Muscle layer of duodenum (tissue), 2 donors: Measurements from ENCODE around the gene ANKDD1B.
"Not testable (repeated sequence)": the region's sequence is repeated elsewhere in the genome, so short reads cannot be mapped to it uniquely, and the experiment has no call there.

Source experiments
- H3K27ac ChIP-seq: one replicate; pipeline ENCODE4 v1.7.0; 2013; ENCODE audit warnings: mild to moderate bottlenecking, low read length
- H3K27me3 ChIP-seq: one replicate; pipeline ENCODE4 v1.7.0; 2013; ENCODE audit warnings: low read depth, mild to moderate bottlenecking, control low read depth, low read length
- H3K36me3 ChIP-seq, 2 donors: one replicate each; pipeline ENCODE4 v1.7.0; 2013; ENCODE audit warnings: low read length in 2 of 2, control low read depth in 1 of 2, mild to moderate bottlenecking in 1 of 2; ENCODE audit not compliant: insufficient read depth in 2 of 2, control insufficient read depth in 1 of 2
- H3K4me1 ChIP-seq, 2 donors: one replicate each; pipeline ENCODE4 v1.7.0; 2013; ENCODE audit warnings: low read length in 2 of 2, mild to moderate bottlenecking in 2 of 2, control low read depth in 1 of 2, moderate library complexity in 1 of 2; ENCODE audit not compliant: insufficient read depth in 2 of 2, control insufficient read depth in 1 of 2
- H3K4me3 ChIP-seq, 2 donors: one replicate each; pipeline ENCODE4 v1.7.0; 2013; ENCODE audit warnings: low read length in 2 of 2, low read depth in 1 of 2, mild to moderate bottlenecking in 1 of 2
- H3K9me3 ChIP-seq, 2 donors: one replicate each; pipeline ENCODE4 v1.7.0; 2013; ENCODE audit warnings: low read length in 2 of 2, control low read depth in 1 of 2, mild to moderate bottlenecking in 1 of 2; ENCODE audit not compliant: control insufficient read depth in 1 of 2
- donor health status: healthy.

Gene ANKDD1B

DNA sequence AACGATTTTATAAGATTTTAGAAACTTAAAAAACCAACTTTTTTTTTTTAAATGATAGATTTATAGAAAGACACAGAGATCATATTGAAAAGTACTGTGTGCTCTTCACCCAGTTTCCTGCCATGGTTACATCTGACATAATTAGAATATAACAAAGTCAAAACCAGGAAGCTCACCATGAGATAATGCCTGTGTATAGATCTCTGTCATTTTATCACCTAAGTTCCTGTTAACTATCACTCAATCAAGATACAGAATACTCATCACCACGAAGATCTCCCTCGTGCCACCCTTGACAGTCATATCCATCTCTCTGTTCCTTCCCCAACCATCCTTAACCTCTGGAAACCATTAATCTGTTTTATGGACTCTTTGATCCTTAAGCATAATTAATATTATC, 66.9 kb downstream of the ANKDD1B start:
- Histone ChIP-seq H3K9me3 (no peaks in the 10 kb centered on the region), H3K4me1 (peaks cover 0 to 7% of the 10 kb centered on the region in 2 donors), H3K27ac (no peak overlapping the region), H3K27me3 (no peaks in the 10 kb centered on the region), H3K36me3 (peaks cover 9 to 16% of the 10 kb centered on the region in 2 donors), H3K4me3 (no peak overlapping the region)

DNA sequence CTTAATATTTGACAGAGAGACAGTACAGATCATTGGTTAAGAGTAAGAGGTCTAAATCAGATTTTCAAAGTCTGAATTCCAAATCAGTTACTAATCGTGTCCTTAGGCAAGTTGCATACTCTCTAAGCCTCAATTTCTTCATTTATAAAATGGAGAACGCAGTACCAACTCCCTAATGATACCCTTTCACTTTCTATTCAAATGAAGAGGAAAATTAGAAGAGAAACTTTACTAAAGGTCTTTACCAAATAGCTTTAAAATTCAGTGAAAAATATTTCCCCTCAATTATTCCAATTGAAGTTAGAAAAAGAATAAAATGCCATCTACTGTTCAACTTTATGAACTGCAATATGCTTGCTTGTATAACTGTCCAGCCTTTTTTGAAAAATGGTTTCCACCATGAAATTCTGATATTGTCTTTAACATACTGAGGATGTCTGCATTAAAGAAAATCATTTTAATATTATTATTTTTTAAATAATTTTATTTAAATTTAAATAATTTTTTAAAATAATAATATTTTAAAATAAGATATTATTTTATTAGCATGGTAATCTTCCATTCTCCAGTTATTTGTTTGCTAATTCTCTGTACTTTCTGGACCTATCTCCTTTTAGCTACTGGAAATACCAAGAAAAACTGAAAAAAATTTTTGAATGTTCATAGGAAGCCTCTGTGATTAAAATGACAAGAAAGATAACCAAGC, 70.0 kb downstream of the ANKDD1B start:
- no peaks in the 10 kb centered on the region for H3K27me3 ChIP-seq
- H3K4me1 ChIP-seq: peaks cover 0 to 7% of the 10 kb centered on the region in 2 donors
- no peak overlapping the region for H3K27ac ChIP-seq
- peaks cover 0 to 7% of the 10 kb centered on the region in 2 donors for H3K36me3 ChIP-seq
- H3K9me3 ChIP-seq: no peaks in the 10 kb centered on the region
- peak overlapping the region in 1 of 2 donors; percentile 16 for H3K4me3 ChIP-seq

DNA sequence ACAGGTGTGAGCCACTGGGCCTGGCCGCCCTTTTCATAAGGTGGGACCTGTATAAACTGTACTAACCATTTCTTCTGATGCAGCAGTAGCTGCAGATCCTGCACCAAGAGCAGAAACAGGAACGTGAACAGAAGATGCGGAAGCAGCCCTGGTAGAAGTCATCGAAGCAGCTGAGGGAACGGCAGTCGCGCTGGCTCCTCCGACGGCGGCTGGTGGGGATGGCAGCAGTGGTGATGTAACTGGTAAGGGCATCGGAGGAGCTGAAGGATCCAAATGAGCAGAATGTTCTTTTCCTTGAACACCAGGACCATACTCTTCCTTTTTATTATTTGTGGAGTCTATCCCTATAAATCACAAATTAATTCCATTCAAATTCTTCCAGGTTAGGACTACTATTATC, 73.9 kb downstream of the ANKDD1B start:
- Histone ChIP-seq H3K9me3 (no peaks in the 10 kb centered on the region), H3K4me1 (peaks cover 0 to 7% of the 10 kb centered on the region in 2 donors), H3K27ac (no peak overlapping the region), H3K4me3 (no peak overlapping the region), H3K36me3 (peaks cover 14 to 16% of the 10 kb centered on the region in 2 donors), H3K27me3 (no peaks in the 10 kb centered on the region)

DNA sequence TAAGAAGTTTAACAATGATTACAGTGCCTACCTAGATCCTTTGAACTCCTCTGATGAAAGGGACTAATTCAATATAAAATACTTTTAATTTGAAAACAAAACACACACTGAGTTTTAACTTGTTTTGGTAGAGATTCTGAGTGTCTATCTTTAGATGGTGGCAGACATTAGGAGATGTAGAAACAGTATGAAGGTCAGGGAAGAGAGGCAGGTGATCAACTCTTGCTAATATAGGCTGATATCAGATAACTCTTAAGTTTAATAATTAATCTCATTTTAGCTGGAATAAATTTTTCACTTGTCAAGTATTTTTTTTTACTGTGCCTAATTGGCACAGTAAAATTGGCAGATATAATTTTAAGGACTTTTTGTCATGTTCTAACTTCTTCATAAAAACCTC, 75.2 kb downstream of the ANKDD1B start:
- no peaks in the 10 kb centered on the region for H3K27me3 ChIP-seq
- H3K4me1 ChIP-seq: peaks cover 0 to 7% of the 10 kb centered on the region in 2 donors
- no peak overlapping the region for H3K4me3 ChIP-seq
- H3K27ac ChIP-seq: no peak overlapping the region
- no peaks in the 10 kb centered on the region for H3K9me3 ChIP-seq
- H3K36me3 ChIP-seq: peaks cover 14 to 23% of the 10 kb centered on the region in 2 donors

DNA sequence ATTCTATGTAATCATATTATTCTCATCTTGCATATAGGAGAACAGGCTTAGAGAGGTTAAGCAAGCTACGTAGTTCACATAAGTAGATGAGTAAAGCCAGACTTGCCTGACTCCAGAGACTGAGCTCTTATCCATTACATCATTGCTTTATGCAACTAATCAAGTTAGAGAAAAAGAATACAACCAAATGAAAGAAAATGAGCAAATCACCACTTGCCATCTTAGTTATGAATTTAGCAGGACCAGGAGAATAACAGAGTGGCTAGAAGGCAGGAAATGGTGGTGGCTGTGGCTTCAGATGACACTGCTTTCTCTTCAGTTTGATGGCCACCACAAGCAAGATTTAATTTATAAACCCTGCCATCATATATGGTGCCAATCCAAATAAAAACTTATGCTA, 79.4 kb downstream of the ANKDD1B start:
- H3K4me1 ChIP-seq: no peaks in the 10 kb centered on the region
- peaks cover 22 to 23% of the 10 kb centered on the region in 2 donors for H3K36me3 ChIP-seq
- no peak overlapping the region for H3K4me3 ChIP-seq
- no peaks in the 10 kb centered on the region for H3K9me3 ChIP-seq
- no peaks in the 10 kb centered on the region for H3K27me3 ChIP-seq
- no peak overlapping the region for H3K27ac ChIP-seq

DNA sequence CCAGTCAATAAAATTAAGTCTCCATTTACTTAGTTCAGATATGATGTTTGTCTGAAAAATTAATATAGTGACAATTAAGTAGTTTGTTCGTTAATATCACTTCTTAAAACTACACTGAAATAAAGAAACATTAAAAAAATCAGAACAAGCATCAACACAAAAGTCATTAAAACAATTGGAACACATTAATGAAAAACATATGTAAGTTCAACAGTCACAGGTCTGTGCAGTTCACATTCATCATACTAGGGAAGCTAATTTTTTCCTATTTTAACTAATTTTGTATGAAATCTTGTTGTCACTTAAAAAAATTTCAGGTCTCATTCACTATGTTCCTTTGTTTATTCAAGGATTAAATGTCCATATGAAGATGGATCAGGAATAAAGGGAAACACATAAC, 83.5 kb downstream of the ANKDD1B start:
- H3K9me3 ChIP-seq: no peaks in the 10 kb centered on the region
- H3K36me3 ChIP-seq: peaks cover 9 to 17% of the 10 kb centered on the region in 2 donors
- H3K27ac ChIP-seq: no peak overlapping the region
- no peak overlapping the region for H3K4me3 ChIP-seq
- no peaks in the 10 kb centered on the region for H3K27me3 ChIP-seq
- no peaks in the 10 kb centered on the region for H3K4me1 ChIP-seq

DNA sequence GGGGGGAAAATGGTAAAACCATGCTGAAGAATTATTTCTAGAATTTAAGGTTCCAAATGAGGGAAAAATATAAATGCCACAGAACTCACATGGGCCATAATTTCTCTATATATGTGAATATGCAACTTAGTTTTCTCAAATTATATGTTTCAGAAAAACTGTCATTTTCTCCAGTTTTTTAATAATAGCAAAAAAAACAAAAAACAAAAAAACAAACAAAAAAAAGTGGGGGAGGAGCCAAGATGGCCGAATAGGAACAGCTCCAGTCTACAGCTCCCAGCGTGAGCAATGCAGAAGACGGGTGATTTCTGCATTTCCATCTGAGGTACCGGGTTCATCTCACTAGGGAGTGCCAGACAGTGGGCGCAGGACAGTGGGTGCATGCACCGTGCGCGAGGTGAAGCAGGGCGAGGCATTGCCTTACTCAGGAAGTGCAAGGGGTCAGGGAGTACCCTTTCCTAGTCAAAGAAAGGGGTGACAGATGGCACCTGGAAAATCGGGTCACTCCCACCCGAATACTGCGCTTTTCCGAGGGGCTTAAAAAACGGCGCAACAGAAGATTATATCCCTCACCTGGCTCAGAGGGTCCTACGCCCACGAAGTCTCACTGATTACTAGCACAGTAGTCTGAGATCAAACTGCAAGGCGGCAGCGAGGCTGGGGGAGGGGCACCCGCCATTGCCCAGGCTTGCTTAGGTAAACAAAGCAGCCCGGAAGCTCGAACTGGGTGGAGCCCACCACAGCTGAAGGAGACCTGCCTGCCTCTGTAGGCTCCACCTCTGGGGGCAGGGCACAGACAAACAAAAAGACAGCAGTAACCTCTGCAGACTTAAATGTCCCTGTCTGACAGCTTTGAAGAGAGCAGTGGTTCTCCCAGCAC, 84.5 kb downstream of the ANKDD1B start:
- not testable (repeated sequence) for H3K27ac ChIP-seq, H3K36me3 ChIP-seq, H3K27me3 ChIP-seq, H3K9me3 ChIP-seq, H3K4me1 ChIP-seq, H3K4me3 ChIP-seq

DNA sequence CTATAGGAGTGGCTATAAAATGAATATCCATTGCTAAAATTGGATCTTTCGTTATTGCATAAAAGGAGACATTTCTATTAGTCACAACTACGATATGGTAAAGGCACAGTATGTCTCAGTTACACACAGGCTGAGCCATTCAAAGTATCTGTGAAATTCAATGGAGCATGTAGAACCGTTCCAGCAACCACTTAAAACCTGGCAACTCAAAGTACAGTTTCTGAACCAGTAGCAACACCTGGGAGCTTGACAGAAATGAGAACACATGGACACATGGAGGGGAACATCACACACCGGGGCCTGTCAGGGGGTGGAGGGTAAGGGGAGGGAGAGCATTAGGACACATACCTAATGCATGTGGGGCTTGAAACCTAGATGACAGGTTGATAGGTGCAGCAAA, 90.6 kb downstream of the ANKDD1B start:
- Histone ChIP-seq H3K36me3 (peaks cover 13 to 18% of the 10 kb centered on the region in 2 donors), H3K27me3 (no peaks in the 10 kb centered on the region), H3K4me3 (no peak overlapping the region), H3K27ac (no peak overlapping the region), H3K4me1 (no peaks in the 10 kb centered on the region), H3K9me3 (no peaks in the 10 kb centered on the region)

DNA sequence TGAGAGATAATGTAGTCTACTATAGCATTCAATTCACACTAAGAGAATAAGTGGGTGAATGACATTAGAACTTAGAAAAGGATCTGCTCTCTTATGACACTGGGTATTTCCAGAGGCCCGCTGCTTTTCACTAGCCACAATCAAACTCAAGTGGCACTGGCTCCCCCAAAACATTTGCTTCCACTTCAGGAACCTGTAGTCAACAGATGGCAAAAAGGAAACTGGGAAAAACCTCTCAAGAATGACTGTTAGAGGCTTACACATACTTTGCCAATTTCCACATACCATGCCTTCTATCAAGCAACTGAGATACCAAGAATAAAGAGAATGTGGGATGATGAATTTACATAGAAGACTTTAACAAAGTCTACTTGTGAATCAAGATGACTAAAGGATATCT, 94.8 kb downstream of the ANKDD1B start:
- Histone ChIP-seq H3K9me3 (no peaks in the 10 kb centered on the region), H3K36me3 (peaks cover 13 to 35% of the 10 kb centered on the region in 2 donors), H3K4me3 (no peak overlapping the region), H3K4me1 (no peaks in the 10 kb centered on the region), H3K27ac (no peak overlapping the region), H3K27me3 (no peaks in the 10 kb centered on the region)

DNA sequence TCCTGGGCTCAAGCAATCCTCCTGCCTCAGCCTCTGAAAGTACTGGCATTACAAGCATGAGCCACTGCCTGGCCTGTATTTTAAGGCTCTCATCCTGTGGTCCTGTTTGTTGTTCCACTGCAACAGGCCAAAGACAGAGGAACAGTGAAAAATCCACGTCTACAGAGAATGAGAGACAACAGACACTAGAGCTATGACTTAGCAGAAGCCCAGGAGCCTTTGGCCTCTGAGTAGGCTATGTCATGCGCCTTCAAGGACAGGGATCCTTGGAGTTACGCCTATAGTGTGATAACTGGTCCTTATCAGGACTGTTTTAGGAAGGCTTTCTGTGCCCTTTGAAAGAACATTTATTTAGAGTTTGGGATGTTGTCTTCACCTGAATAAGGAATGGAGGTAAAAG, 95.5 kb downstream of the ANKDD1B start:
- no peak overlapping the region for H3K4me3 ChIP-seq
- H3K27ac ChIP-seq: no peak overlapping the region
- peaks cover 13 to 34% of the 10 kb centered on the region in 2 donors for H3K36me3 ChIP-seq
- no peaks in the 10 kb centered on the region for H3K4me1 ChIP-seq
- H3K27me3 ChIP-seq: no peaks in the 10 kb centered on the region
- no peaks in the 10 kb centered on the region for H3K9me3 ChIP-seq

DNA sequence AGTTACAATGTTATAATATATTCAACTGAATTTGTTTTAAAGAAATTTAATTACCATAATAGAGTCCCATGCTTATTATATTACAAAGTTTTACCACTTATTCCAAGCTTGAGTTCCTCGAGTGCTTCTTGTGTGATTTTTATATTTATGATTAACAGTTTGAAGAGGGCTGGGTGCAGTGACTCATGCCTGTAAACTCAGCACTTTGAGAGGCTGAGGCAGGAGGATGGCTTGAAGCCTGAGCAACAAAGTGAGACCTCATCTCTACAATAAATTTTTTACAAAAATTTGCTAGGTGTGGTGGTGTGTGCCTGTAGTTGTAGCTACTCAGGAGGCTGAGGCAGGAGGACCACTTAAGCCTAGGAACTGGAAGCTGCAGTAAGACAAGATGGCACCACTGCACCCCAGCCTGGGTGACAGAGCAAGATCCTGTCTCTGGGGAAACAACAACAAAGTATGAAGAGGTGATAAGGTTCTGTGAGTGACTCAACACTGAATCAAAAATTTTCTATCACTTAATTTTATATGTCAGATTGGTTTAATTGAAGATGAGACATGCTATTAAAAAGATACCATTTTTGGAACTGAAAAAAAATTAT, 96.8 kb downstream of the ANKDD1B start:
- no peak overlapping the region for H3K27ac ChIP-seq
- H3K4me1 ChIP-seq: no peaks in the 10 kb centered on the region
- no peaks in the 10 kb centered on the region for H3K27me3 ChIP-seq
- peaks cover 5 to 27% of the 10 kb centered on the region in 2 donors for H3K36me3 ChIP-seq
- no peaks in the 10 kb centered on the region for H3K9me3 ChIP-seq
- H3K4me3 ChIP-seq: no peak overlapping the region
